NCI-H2227 treated with DMSO at 0.1 percent for 48 hours (cell line): ENCODE data around the gene CACNA2D1.
A peak's percentile ranks its signal among the peaks of the same experiment; 100 is the strongest.

Source experiments
- DNase-seq: peaks from one replicate; lab custom pipeline; 2025; lab: John Stamatoyannopoulos, UW

Gene CACNA2D1

GRCh38 chr7:82109288-82109687, 334.3 kb downstream of the CACNA2D1 start:
- DNase-seq, result peak; percentile 53

GRCh38 chr7:82106201-82106600, 337.4 kb downstream of the CACNA2D1 start:
- peak; percentile 58 for DNase-seq

GRCh38 chr7:82105463-82105862, 338.1 kb downstream of the CACNA2D1 start:
- peak; percentile 64 for DNase-seq

- no peak for DNase-seq
Observed at GRCh38 chr7:82098414-82098813, 345.2 kb downstream of the CACNA2D1 start.

- DNase-seq, result peak; percentile 63
Observed at GRCh38 chr7:82091126-82091684, 352.4 kb downstream of the CACNA2D1 start.

GRCh38 chr7:82087099-82087498, 356.5 kb downstream of the CACNA2D1 start:
- DNase-seq, result no peak

- no peak for DNase-seq
Observed at GRCh38 chr7:82085116-82085515, 358.5 kb downstream of the CACNA2D1 start.

GRCh38 chr7:82081644-82082224, 361.8 kb downstream of the CACNA2D1 start:
- DNase-seq, result no peak

GRCh38 chr7:82080254-82080927, 363.2 kb downstream of the CACNA2D1 start:
- no peak for DNase-seq

GRCh38 chr7:82079527-82079926, 364.1 kb downstream of the CACNA2D1 start:
- DNase-seq, result no peak

- no peak for DNase-seq
Observed at GRCh38 chr7:82078807-82079206, 364.8 kb downstream of the CACNA2D1 start.

GRCh38 chr7:82071468-82071867, 372.1 kb downstream of the CACNA2D1 start:
- DNase-seq, result no peak

GRCh38 chr7:82067628-82068264, 375.8 kb downstream of the CACNA2D1 start:
- no peak for DNase-seq

- DNase-seq, result no peak
Observed at GRCh38 chr7:82057476-82057875, 386.1 kb downstream of the CACNA2D1 start.

- no peak for DNase-seq
Observed at GRCh38 chr7:82056282-82056681, 387.3 kb downstream of the CACNA2D1 start.

- DNase-seq, result no peak
Observed at GRCh38 chr7:82054544-82054943, 389.0 kb downstream of the CACNA2D1 start.

- DNase-seq, result no peak
Observed at GRCh38 chr7:82053453-82054032, 390.0 kb downstream of the CACNA2D1 start.

- peak; percentile 88 for DNase-seq
Observed at GRCh38 chr7:82051601-82052000, 392.0 kb downstream of the CACNA2D1 start.

- DNase-seq, result peak; percentile 83
Observed at GRCh38 chr7:82050792-82051191, 392.8 kb downstream of the CACNA2D1 start.

- no peak for DNase-seq
Observed at GRCh38 chr7:82049891-82050533, 393.6 kb downstream of the CACNA2D1 start.

- DNase-seq, result peak; percentile 42
Observed at GRCh38 chr7:82049442-82049841, 394.1 kb downstream of the CACNA2D1 start.

GRCh38 chr7:82044497-82045080, 399.0 kb downstream of the CACNA2D1 start:
- peak; percentile 70 for DNase-seq
